COLO668 (cell line): ENCODE data around the gene DPP10.
A peak's percentile ranks its signal among the peaks of the same experiment; 100 is the strongest.
"Not testable (repeated sequence)": the region's sequence is repeated elsewhere in the genome, so short reads cannot be mapped to it uniquely, and the experiment has no call there.

ENCODE experiments used
- DNase-seq: peaks from one replicate; lab custom pipeline; 2025; ENCODE audit not compliant: unreplicated experiment; lab: John Stamatoyannopoulos, UW

DPP10 gene

DNA sequence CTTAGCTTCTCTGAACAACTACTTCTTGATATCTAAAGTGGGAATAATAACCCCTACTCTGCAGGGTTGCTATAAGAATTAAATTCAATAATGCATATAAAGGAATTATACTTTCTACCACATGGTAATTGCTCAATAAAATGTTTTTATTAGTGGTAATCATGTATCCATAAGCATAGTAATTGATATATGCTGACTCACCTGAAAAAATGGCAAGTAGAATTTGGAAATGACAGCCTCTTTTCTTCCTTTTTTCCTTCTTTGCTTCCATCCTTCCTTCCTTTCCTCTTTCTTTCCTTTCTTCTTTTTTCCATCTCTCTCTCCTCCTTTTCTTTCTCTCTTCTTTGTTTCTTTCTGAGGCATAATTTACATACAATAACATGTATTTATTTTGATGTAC lies 65.3 kb downstream of the DPP10 start:
- no peak for DNase-seq

- no peak for DNase-seq
These were observed 73.4 kb downstream of the DPP10 start for GRCh38 chr2:114515882-114516281.

DNA sequence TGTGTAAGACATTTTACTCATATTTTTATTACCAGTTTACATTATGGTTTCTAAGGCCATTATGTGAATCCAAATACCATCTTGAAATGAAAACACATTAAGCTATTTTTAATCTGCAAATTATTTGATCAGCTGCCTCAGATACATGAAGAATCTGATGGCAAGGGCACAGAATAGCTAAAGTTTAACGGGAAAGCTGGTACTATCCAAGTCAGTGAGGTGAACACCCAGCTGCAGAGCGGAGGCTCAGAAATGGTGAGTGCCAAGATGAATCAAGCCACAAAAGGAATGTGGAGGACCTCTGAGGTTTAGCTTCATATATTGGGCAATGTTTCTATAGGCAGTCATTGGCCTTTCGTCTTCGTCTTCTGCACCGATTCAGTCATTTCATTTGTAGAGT lies 75.1 kb downstream of the DPP10 start:
- DNase-seq, result no peak

DNA sequence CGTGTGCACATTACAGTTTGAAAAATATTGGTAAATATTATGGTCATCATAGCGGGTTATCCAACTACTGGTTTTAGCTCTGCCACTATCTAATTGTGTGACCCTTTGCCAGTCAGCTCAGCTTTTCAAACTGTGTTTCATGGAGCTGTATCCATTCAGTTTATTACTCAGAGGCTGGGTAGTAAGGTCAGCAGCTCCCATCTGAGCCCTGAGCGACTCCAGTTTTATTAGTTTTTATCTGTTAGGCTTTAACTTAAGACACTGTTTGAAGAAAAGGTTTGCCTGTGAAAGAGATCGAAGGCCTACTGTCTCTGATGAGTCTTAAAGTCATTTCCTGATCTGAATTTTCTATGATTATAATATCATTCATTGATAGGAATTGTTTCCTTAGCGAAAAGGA lies 76.3 kb downstream of the DPP10 start:
- DNase-seq, result no peak

- not testable (repeated sequence) for DNase-seq
These were observed 80.2 kb downstream of the DPP10 start for GRCh38 chr2:114522612-114523011.

GRCh38 chr2:114525955-114526354 lies 83.5 kb downstream of the DPP10 start:
- DNase-seq, result no peak

GRCh38 chr2:114526841-114527240 lies 84.4 kb downstream of the DPP10 start:
- DNase-seq, result no peak

DNA sequence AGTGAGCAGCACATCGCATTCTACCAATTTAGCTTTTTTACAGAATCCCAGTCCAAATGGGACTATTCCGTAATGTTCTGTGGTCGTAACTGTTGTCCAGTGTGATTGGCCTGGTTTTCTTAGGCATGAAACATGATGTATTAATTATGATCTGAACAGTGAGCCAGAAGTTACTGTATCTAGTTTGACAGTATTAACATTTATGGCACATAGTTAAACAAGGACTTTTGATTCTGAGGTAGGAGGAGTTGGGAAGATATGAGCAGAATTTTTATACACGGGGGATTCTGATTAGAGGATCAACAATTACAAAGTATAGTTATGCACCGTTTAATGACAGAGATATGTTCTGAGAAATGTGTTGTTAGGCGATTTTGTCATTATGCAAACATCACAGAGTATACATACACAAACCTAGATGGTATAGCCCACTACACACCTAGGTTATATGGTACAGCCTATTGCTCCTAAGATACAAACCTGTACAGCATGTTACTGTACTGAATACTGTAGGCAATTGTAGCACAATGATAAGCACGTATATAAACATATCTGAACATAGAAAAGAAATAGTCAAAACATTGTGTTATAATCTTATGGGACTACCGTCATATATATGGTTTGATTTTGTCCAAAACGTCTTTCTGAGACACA lies 85.0 kb downstream of the DPP10 start:
- DNase-seq, result no peak

GRCh38 chr2:114534116-114535084 lies 92.0 kb downstream of the DPP10 start:
- no peak for DNase-seq

DNA sequence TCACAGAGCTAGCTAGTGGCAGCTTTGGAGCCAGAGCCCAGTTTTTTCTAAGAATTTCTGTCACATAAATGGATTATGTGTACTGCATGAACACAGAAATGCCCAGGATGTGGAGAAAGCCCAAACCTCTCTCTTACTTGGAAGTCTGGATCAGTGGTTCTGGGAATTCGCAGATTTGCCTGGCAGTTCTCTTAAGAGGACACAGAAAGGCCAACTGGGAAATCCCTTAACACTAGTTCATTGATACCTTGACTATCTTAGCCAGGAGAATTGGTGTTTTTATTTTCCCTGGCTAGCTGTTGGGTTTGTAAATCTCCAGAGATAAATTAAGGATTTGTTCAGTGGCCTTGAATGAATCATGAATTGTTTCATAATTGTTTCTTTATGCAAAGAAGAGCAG lies 95.3 kb downstream of the DPP10 start:
- DNase-seq, result no peak

DNA sequence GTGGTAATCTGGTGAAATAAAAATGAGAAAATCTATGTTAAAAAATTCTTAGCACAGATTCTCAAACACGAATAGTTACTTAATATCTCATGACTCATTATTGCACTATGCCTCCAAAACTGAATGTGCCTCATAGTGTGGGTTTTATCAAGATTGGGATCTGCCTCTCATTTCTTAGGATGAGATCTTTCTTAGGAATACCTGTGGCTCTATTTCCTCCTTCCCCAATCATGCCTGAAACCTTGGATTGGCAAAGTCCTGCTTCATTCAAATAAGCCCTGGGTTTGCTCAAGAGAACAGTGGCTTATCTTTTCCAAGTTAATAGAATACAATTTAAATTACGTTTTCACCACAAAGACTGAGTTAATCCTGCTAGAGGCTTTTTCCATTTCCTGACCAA lies 100.3 kb downstream of the DPP10 start:
- no peak for DNase-seq

- peak; percentile 6 for DNase-seq
These were observed 100.9 kb downstream of the DPP10 start for GRCh38 chr2:114543236-114543766.

- no peak for DNase-seq
These were observed 102.6 kb downstream of the DPP10 start for GRCh38 chr2:114545052-114545451.

DNA sequence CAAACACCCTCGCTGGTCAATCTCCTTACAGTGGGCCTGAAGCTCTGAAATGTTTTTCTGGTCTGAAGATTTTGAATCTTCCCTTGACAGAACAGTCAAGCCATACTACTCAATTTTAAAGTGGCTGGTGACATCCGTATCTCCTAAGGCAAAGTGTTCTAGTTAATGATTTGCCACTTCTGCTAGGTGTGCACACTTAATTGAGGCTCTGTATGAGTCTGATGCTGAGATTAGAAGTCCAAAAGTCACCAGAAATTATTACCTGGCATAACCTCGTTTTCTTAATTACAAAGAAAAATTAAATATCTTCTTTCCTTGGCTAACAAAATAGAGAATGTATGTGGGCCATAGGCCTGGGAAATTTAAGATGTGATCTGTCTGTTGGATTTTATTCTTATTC lies 104.1 kb downstream of the DPP10 start:
- DNase-seq, result no peak

GRCh38 chr2:114548151-114548550 lies 105.7 kb downstream of the DPP10 start:
- no peak for DNase-seq

- peak; percentile 5 for DNase-seq
These were observed 107.9 kb downstream of the DPP10 start for GRCh38 chr2:114550364-114550763.

- DNase-seq, result peak; percentile 63
These were observed 108.7 kb downstream of the DPP10 start for GRCh38 chr2:114550895-114551793.

- DNase-seq, result no peak
These were observed 110.6 kb downstream of the DPP10 start for GRCh38 chr2:114553027-114553426.

GRCh38 chr2:114569166-114569565 lies 126.7 kb downstream of the DPP10 start:
- no peak for DNase-seq

DNA sequence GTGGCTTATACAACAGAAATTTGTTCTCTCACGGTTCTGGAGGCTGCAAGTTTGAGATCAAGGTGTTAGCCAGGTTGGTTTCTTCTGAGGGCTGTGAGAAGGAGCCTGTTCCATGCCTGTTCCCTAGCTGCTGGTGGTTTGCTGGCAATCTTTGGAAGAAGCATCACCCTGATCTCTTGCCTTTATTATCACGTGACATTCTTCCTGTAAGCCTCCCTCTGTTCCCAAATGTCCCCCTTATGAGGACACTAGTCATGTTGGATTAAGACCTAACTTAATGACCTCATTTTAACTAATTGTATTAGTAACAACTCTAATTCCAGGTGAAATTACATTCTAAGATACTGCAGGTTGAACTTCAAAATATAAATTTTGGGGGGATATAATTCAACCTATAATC lies 135.2 kb downstream of the DPP10 start:
- no peak for DNase-seq

- DNase-seq, result no peak
These were observed 137.1 kb downstream of the DPP10 start for GRCh38 chr2:114579542-114579941.
